K562 (cell line): ENCODE results near the gene ZNF585A. TPM values are rescaled to one million over a fixed set of nuclear protein-coding genes. Genes with fewer than 3 reads are reported as not detected.

Experiments
- ARID3A ChIP-seq: IDR thresholded peaks from 2 replicates; pipeline ENCODE4 v1.6.1; 2012; ENCODE audit warnings: low read depth, low read length, improper control_type of control experiment, borderline replicate concordance
- EHMT2 ChIP-seq: fragments of 450-650 bp; IDR thresholded peaks from 2 replicates; pipeline ENCODE4 v1.6.1; 2018; ENCODE audit warnings: antibody characterized with exemption
- ESRRB ChIP-seq: fragments of 250-450 bp; sonication (Bioruptor Pico); IDR thresholded peaks from 2 replicates; pipeline ENCODE4 v1.5.0; 2020; ENCODE audit warnings: mild to moderate bottlenecking, moderate library complexity, borderline replicate concordance
- HDAC3 ChIP-seq: fragments of 450-650 bp; IDR thresholded peaks from 2 replicates; pipeline ENCODE4 v1.6.1; 2018; ENCODE audit warnings: borderline replicate concordance, mild to moderate bottlenecking, moderate library complexity; ENCODE audit not compliant: partially characterized antibody
- HINFP ChIP-seq: fragments of 450-650 bp; conservative IDR thresholded peaks from 2 replicates; pipeline ENCODE4 v1.6.1; 2016; ENCODE audit warnings: missing genetic modification characterization, low read depth, mild to moderate bottlenecking, control low read depth, missing compliant biosample characterization
- HOMEZ ChIP-seq: fragments of 250-450 bp; sonication (Bioruptor Pico); IDR thresholded peaks from 2 replicates; pipeline ENCODE4 v1.4.0; 2020; ENCODE audit warnings: mild to moderate bottlenecking, moderate library complexity
- MAFK ChIP-seq: IDR thresholded peaks from 2 replicates; pipeline ENCODE4 v1.6.1; 2011; ENCODE audit warnings: low read length, improper control_type of control experiment
- MEF2D ChIP-seq: conservative IDR thresholded peaks from 2 replicates; pipeline ENCODE4 v1.6.1; 2016; ENCODE audit warnings: low read depth, missing genetic modification characterization, missing compliant biosample characterization
- RBBP5 ChIP-seq: fragments of 200-600 bp; sonication (generic); IDR thresholded peaks from 2 replicates; pipeline ENCODE4 v1.6.1; 2012; ENCODE audit warnings: borderline replicate concordance, mild to moderate bottlenecking, low read length, control low read depth, inconsistent platforms; ENCODE audit not compliant: insufficient read depth, poor library complexity, severe bottlenecking
- STAT5A ChIP-seq: IDR thresholded peaks from 2 replicates; pipeline ENCODE4 v1.6.1; 2012; ENCODE audit warnings: low read length, inconsistent platforms, borderline replicate concordance
- TRIM25 ChIP-seq: fragments of 450-650 bp; IDR thresholded peaks from 2 replicates; pipeline ENCODE4 v1.7.0; 2016; ENCODE audit warnings: borderline replicate concordance
- ZC3H11A ChIP-seq: IDR thresholded peaks from 2 replicates; pipeline ENCODE4 v1.6.1; 2012; ENCODE audit warnings: low read depth, low read length, improper control_type of control experiment
- ZNF41 ChIP-seq: fragments of 250-450 bp; sonication (Bioruptor Pico); conservative IDR thresholded peaks from 2 replicates; pipeline ENCODE4 v1.4.0; 2020; ENCODE audit warnings: mild to moderate bottlenecking
- ZNF449 ChIP-seq: fragments of 250-450 bp; sonication (Bioruptor Pico); IDR thresholded peaks from 2 replicates; pipeline ENCODE4 v1.8.0; 2022; ENCODE audit warnings: moderate library complexity, mild to moderate bottlenecking, inconsistent platforms
- ZNF583 ChIP-seq: fragments of 250-450 bp; sonication (Bioruptor Pico); IDR thresholded peaks from 2 replicates; pipeline ENCODE4 v1.4.0; 2020
- ZNF696 ChIP-seq: fragments of 250-450 bp; sonication (Bioruptor Pico); conservative IDR thresholded peaks from 2 replicates; pipeline ENCODE4 v1.4.0; 2020; ENCODE audit warnings: mild to moderate bottlenecking, moderate library complexity
- ZNF830 ChIP-seq: fragments of 250-450 bp; sonication (Bioruptor Pico); IDR thresholded peaks from 2 replicates; pipeline ENCODE4 v1.5.0; 2021; ENCODE audit warnings: mild to moderate bottlenecking
- polyA plus RNA-seq, 8 experiments: library from polyadenylated mRNA; depleted of rRNA in 4 of 8; stranded (reverse) in 5 of 8; unstranded in 3 of 8; fragments of >200 nt; fragmentation: Nextera tagmentation in 2 of 8; fragmentation: Illumina TruSeq in 1 of 8; extraction: Ambion mirVana in 2 of 8; extraction: Trizol in 1 of 8; gene quantifications; 2 replicates each; pipeline versions ENCODE4 v1.2.1 to v1.2.3, GENCODE V29; 2011 to 2014; ENCODE audit warnings: inconsistent platforms in 1 of 8, missing spikeins in 1 of 8
- total RNA-seq, 7 experiments: library from RNA; depleted of rRNA in 6 of 7; stranded (reverse); fragments of >200 nt in 6 of 7; fragmentation: Illumina TruSeq in 2 of 7; extraction: Trizol in 2 of 7; gene quantifications; 2 replicates each; pipeline versions ENCODE4 v1.2.1 to v1.2.3, GENCODE V29; 2011 to 2021; ENCODE audit warnings: low replicate concordance in 1 of 7

The ZNF585A gene
- total and polyA plus RNA-seq, 9 of the 15 experiments (the other 6 are each of a cell fraction or from before 2014, with no cell fraction given), result 5.6 to 31.0 (median 8.5) TPM

GRCh38 chr19:37217775-37218591 lies 45.5 kb upstream of the ZNF585A start, which contains the start of gene ZNF383 (continued):
- TF ChIP-seq ARID3A (no peak), ZNF449 (CRISPR knock-in tag) (no peak), HOMEZ (CRISPR knock-in tag) (no peak), MEF2D (tag) (no peak), ZC3H11A (no peak), EHMT2 (no peak), ZNF830 (CRISPR knock-in tag) (no peak; the same call in 1 of the 2 replicates), ZNF696 (CRISPR knock-in tag) (no peak), TRIM25 (0 out of 2 replicates have a peak, but pooled peaks have one; percentile 46), HINFP (no peak), RBBP5 (peak; percentile 62), ZNF583 (no peak), ESRRB (CRISPR knock-in tag) (no peak), HDAC3 (no peak), STAT5A (no peak; the same call in 1 of the 2 replicates), ZNF41 (CRISPR knock-in tag) (no peak), MAFK (no peak)
